GM18951 (cell line): ENCODE measurements around the gene CLOCK.

Source experiments
- POLR2A ChIP-seq: IDR thresholded peaks from 4 replicates; pipeline ENCODE4 v1.6.1; 2011; ENCODE audit warnings: mild to moderate bottlenecking; ENCODE audit not compliant: insufficient read length, insufficient read depth; ENCODE audit errors: extremely low read depth
- in situ Hi-C: fragments of 300-500 bp; cut with MboI; formaldehyde crosslinking; loops from one replicate; pipeline ENCODE4 v1.12.0; 2022; ENCODE audit warnings: low sequenced_read_pairs, mixed read lengths, inconsistent platforms; ENCODE audit not compliant: unreplicated experiment

Gene CLOCK

GRCh38 chr4:55549888-55550287 lies 3.2 kb upstream of the CLOCK start:
- TF ChIP-seq POLR2A, result no peak
- in situ Hi-C loops, result no loop called here

GRCh38 chr4:55547918-55548317 lies 1.2 kb upstream of the CLOCK start:
- in situ Hi-C loops, result no loop called here
- no peak for TF ChIP-seq POLR2A

- TF ChIP-seq POLR2A, result no peak
- in situ Hi-C loops, result no loop called here
These were observed 709 bp upstream of the CLOCK start for GRCh38 chr4:55547466-55547770.

- in situ Hi-C loops, result no loop called here
- no peak for TF ChIP-seq POLR2A
These were observed 278 bp downstream of the CLOCK start for GRCh38 chr4:55546506-55546755.

- TF ChIP-seq POLR2A, result peak; percentile 58
- in situ Hi-C loops, result no loop called here
These were observed 836 bp downstream of the CLOCK start for GRCh38 chr4:55545641-55546505.

GRCh38 chr4:55545151-55545550 lies 1.6 kb downstream of the CLOCK start:
- in situ Hi-C loops, result no loop called here
- TF ChIP-seq POLR2A, result no peak

- in situ Hi-C loops, result no loop called here
These were observed 2.9 kb downstream of the CLOCK start for GRCh38 chr4:55543858-55544257.

GRCh38 chr4:55540271-55540670 lies 6.4 kb downstream of the CLOCK start:
- in situ Hi-C loops, result no loop called here
- no peak for TF ChIP-seq POLR2A

More at GRCh38 chr4:55543858-55544257, 2.9 kb downstream of the CLOCK start:
- no peak for TF ChIP-seq POLR2A

- in situ Hi-C loops, result no loop called here
- TF ChIP-seq POLR2A, result no peak
These were observed 7.1 kb downstream of the CLOCK start for GRCh38 chr4:55539658-55540057.

GRCh38 chr4:55538531-55538930 lies 8.2 kb downstream of the CLOCK start:
- in situ Hi-C loops, result no loop called here

GRCh38 chr4:55534306-55534705 lies 12.4 kb downstream of the CLOCK start:
- TF ChIP-seq POLR2A, result no peak
- in situ Hi-C loops, result no loop called here

More at GRCh38 chr4:55538531-55538930, 8.2 kb downstream of the CLOCK start:
- TF ChIP-seq POLR2A, result no peak

- no peak for TF ChIP-seq POLR2A
- in situ Hi-C loops, result no loop called here
These were observed 16.0 kb downstream of the CLOCK start for GRCh38 chr4:55530691-55531090.

- TF ChIP-seq POLR2A, result no peak
- in situ Hi-C loops, result no loop called here
These were observed 16.5 kb downstream of the CLOCK start for GRCh38 chr4:55530167-55530566.

- in situ Hi-C loops, result no loop called here
- no peak for TF ChIP-seq POLR2A
These were observed 18.2 kb downstream of the CLOCK start for GRCh38 chr4:55528491-55528890.
